Keratinocyte (primary cell): ENCODE data around the gene U2SURP. TPM values are rescaled to one million over a fixed set of nuclear protein-coding genes. Genes with fewer than 3 reads are reported as not detected.

Source experiments
- DNase-seq: peaks from one replicate; pipeline ENCODE4 v3.0.0-alpha.2; 2011; ENCODE audit warnings: low read depth, missing footprints, low spot score
- FAIRE-seq: peaks from 2 replicates; lab custom pipeline; 2011; peaks lifted over from hg19 to GRCh38; lab: Jason Lieb, UNC
- H2AFZ ChIP-seq: 2 replicates; pipeline ENCODE4 v1.6.0; 2012; ENCODE audit warnings: low read length, control low read depth, inconsistent platforms; ENCODE audit not compliant: control insufficient read depth
- H3K27ac ChIP-seq: 2 replicates; pipeline ENCODE4 v1.5.1; 2011; ENCODE audit warnings: low read length; ENCODE audit not compliant: control insufficient read depth, insufficient read depth
- H3K27me3 ChIP-seq: 3 replicates; pipeline ENCODE4 v1.6.0; 2011; ENCODE audit warnings: low read length; ENCODE audit not compliant: control insufficient read depth, insufficient read depth; ENCODE audit errors: extremely low read depth
- H3K36me3 ChIP-seq, 2 experiments: 2 replicates in 1 of 2; 3 replicates in 1 of 2; pipeline ENCODE4 v1.5.1; 2011; ENCODE audit warnings: low read length in 2 of 2, mild to moderate bottlenecking in 1 of 2; ENCODE audit not compliant: control insufficient read depth in 2 of 2, insufficient read depth in 2 of 2; ENCODE audit errors: extremely low read depth in 1 of 2
- H3K4me1 ChIP-seq: 3 replicates; pipeline ENCODE4 v1.5.1; 2011; ENCODE audit warnings: low read length; ENCODE audit not compliant: control insufficient read depth, insufficient read depth; ENCODE audit errors: extremely low read depth
- H3K4me2 ChIP-seq: 3 replicates; pipeline ENCODE4 v1.6.0; 2011; ENCODE audit warnings: low read depth, low read length; ENCODE audit not compliant: control insufficient read depth, insufficient read depth; ENCODE audit errors: extremely low read depth
- H3K4me3 ChIP-seq, 3 experiments: fragments of 200-600 bp in 1 of 3; sonication (generic) in 1 of 3; 2 replicates in 2 of 3; 3 replicates in 1 of 3; pipeline ENCODE4 v1.5.1; 2011 to 2016; ENCODE audit warnings: low read length in 3 of 3, mild to moderate bottlenecking in 3 of 3, control low read depth in 2 of 3, inconsistent platforms in 1 of 3, low read depth in 1 of 3, mixed read lengths in 1 of 3, mixed run types in 1 of 3, moderate library complexity in 1 of 3; ENCODE audit not compliant: control insufficient read depth in 2 of 3, insufficient read depth in 2 of 3; ENCODE audit errors: extremely low read depth in 1 of 3
- H3K79me2 ChIP-seq: 2 replicates; pipeline ENCODE4 v1.6.0; 2012; ENCODE audit warnings: low read length; ENCODE audit not compliant: control insufficient read depth, insufficient read depth
- H3K9ac ChIP-seq: 3 replicates; pipeline ENCODE4 v1.6.0; 2011; ENCODE audit warnings: low read length; ENCODE audit not compliant: control insufficient read depth, insufficient read depth; ENCODE audit errors: extremely low read depth
- H3K9me1 ChIP-seq: 3 replicates; pipeline ENCODE4 v1.6.0; 2011; ENCODE audit warnings: low read length; ENCODE audit not compliant: control insufficient read depth, insufficient read depth; ENCODE audit errors: extremely low read depth
- H3K9me3 ChIP-seq: 2 replicates; pipeline ENCODE4 v1.5.1; 2012; ENCODE audit warnings: low read depth, low read length; ENCODE audit not compliant: control insufficient read depth
- H4K20me1 ChIP-seq: 3 replicates; pipeline ENCODE4 v1.6.0; 2011; ENCODE audit warnings: low read length; ENCODE audit not compliant: control insufficient read depth, insufficient read depth; ENCODE audit errors: extremely low read depth
- EZH2 ChIP-seq: IDR thresholded peaks from one replicate; pipeline ENCODE4 v1.6.1; 2012; ENCODE audit warnings: inconsistent platforms, mild to moderate bottlenecking, low read length, moderate library complexity
- dilution Hi-C: fragments of 300-500 bp; cut with MboI; formaldehyde crosslinking; loops from one replicate; pipeline ENCODE4 v1.7.0; 2020; ENCODE audit warnings: low sequenced_read_pairs; ENCODE audit not compliant: extremely low pct_ligation_motif_present
- polyA plus RNA-seq, 5 experiments: library from polyadenylated mRNA; depleted of rRNA in 3 of 5; stranded (reverse) in 3 of 5; stranded (forward) in 1 of 5; unstranded in 1 of 5; fragments of >200 nt; gene quantifications; 1 replicate in 1 of 5; 2 replicates in 3 of 5; 3 replicates in 1 of 5; pipeline versions ENCODE4 v1.2.1 to v1.2.3, GENCODE V29; 2011 to 2012; ENCODE audit warnings: missing spikeins in 2 of 5, low read depth in 1 of 5, low replicate concordance in 1 of 5
- TF ChIP-seq, protein P1 (sequence below), 3 experiments: IDR thresholded peaks in 1 of 3; conservative IDR thresholded peaks in 1 of 3; optimal IDR thresholded peaks in 1 of 3; 2 replicates in 2 of 3; 3 replicates in 1 of 3; pipeline versions ENCODE3 to v1.5.1; 2011; ENCODE audit warnings: low read length in 3 of 3, mild to moderate bottlenecking in 3 of 3, moderate library complexity in 2 of 3, control low read depth in 1 of 3, inconsistent platforms in 1 of 3; ENCODE audit not compliant: insufficient read depth in 2 of 3; ENCODE audit errors: extremely low read depth in 1 of 3

U2SURP gene
- polyA plus RNA-seq, 1 donor (not counting 4 experiments of a cell fraction or from before 2014, with no cell fraction given) = 75.9 TPM

DNA sequence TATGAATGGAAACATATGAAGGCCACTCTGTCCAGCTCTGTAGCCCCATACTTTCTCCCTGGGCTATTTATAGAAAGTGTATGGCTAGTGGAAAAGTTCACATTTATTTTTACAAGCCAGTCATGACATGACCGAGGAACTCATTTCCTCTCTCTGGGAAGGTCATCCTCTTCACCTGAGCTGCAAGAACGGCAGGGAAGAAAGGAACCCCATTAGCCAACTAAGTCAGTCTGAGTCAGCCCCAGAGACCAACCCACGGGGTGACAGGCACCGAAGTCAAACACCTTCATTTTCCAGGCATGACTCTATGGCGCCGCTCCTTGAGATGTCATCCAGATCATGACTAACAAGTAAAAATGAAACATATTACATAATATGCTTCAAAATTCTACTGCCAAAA is 42.7 kb upstream of the U2SURP start:
- TF ChIP-seq, protein P1, sequence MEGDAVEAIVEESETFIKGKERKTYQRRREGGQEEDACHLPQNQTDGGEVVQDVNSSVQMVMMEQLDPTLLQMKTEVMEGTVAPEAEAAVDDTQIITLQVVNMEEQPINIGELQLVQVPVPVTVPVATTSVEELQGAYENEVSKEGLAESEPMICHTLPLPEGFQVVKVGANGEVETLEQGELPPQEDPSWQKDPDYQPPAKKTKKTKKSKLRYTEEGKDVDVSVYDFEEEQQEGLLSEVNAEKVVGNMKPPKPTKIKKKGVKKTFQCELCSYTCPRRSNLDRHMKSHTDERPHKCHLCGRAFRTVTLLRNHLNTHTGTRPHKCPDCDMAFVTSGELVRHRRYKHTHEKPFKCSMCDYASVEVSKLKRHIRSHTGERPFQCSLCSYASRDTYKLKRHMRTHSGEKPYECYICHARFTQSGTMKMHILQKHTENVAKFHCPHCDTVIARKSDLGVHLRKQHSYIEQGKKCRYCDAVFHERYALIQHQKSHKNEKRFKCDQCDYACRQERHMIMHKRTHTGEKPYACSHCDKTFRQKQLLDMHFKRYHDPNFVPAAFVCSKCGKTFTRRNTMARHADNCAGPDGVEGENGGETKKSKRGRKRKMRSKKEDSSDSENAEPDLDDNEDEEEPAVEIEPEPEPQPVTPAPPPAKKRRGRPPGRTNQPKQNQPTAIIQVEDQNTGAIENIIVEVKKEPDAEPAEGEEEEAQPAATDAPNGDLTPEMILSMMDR (optimal IDR thresholded peaks at IDR 0.05 in 1 of 3, IDR thresholded peaks at IDR 0.05 in 1 of 3, conservative IDR thresholded peaks at IDR 0.05 in 1 of 3; ENCODE audit: extremely low read depth in 1 of 3, insufficient read depth in 2 of 3, low read length in 3 of 3) = peak in 1 of 3 experiments; percentile 50
- TF ChIP-seq EZH2 = no peak
- peak; percentile 97 for FAIRE-seq

DNA sequence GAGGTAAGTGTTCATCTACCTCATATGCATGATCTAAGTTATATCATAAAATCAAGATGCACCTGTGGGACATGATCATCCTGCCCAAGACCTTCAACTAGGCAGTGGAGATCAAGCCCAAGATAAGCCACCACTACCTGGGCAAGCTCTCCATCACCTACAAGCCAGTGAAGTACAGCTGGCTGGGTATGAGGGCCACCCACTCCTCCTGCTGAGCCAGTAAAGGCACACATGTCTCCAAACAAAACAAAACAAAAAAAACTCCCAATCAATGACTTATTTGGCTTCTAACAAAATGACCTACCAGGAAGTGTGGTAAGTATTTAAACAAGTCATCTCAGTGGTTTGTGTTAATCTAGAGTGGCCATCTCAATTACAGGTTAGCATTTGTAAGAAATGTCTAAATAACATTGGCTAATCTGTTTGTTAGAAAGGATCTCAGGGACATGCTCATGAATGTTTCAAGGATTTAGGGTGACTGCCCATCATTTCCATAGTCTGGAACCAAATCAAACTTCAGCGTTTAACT is 41.0 kb upstream of the U2SURP start:
- H3K9ac ChIP-seq = no peak overlapping the region
- FAIRE-seq (no peak), DNase-seq (no peak)
- H3K79me2 ChIP-seq = no peaks in the 10 kb centered on the region
- TF ChIP-seq EZH2 = no peak
- TF ChIP-seq, protein P1 (optimal IDR thresholded peaks at IDR 0.05 in 1 of 3, IDR thresholded peaks at IDR 0.05 in 1 of 3, conservative IDR thresholded peaks at IDR 0.05 in 1 of 3; ENCODE audit: extremely low read depth in 1 of 3, insufficient read depth in 2 of 3, low read length in 3 of 3) = no peak
- dilution Hi-C loops = no loop called here
- H3K27me3 ChIP-seq = peaks cover 33% of the 10 kb centered on the region
- no peaks in the 10 kb centered on the region for H3K9me1 ChIP-seq
- H3K36me3 ChIP-seq = no peaks in the 10 kb centered on the region
- peaks cover 14% of the 10 kb centered on the region for H3K4me1 ChIP-seq
- no peak overlapping the region for H2AFZ ChIP-seq
- H3K27ac ChIP-seq = no peak overlapping the region
- H3K9me3 ChIP-seq = no peaks in the 10 kb centered on the region
- no peak overlapping the region for H3K4me2 ChIP-seq
- no peak overlapping the region for H3K4me3 ChIP-seq
- H4K20me1 ChIP-seq = no peaks in the 10 kb centered on the region

More for the DNA sequence above, 42.7 kb upstream of the U2SURP start:
- no peaks in the 10 kb centered on the region for H3K9me1 ChIP-seq
- H3K27me3 ChIP-seq = peaks cover 21% of the 10 kb centered on the region
- H3K36me3 ChIP-seq = no peaks in the 10 kb centered on the region
- dilution Hi-C loops = no loop called here
- H4K20me1 ChIP-seq = no peaks in the 10 kb centered on the region
- no peak overlapping the region for H3K9ac ChIP-seq
- H3K4me3 ChIP-seq = no peak overlapping the region
- DNase-seq = peak; percentile 88
- H2AFZ ChIP-seq = no peak overlapping the region
- H3K79me2 ChIP-seq = no peaks in the 10 kb centered on the region
- no peaks in the 10 kb centered on the region for H3K9me3 ChIP-seq
- peaks cover 12% of the 10 kb centered on the region for H3K4me1 ChIP-seq
- H3K4me2 ChIP-seq = peak overlapping the region; percentile 53
- H3K27ac ChIP-seq = no peak overlapping the region
